GM19238 (cell line): ENCODE data around the gene NFS1.
A peak's percentile ranks its signal among the peaks of the same experiment; 100 is the strongest.

Source experiments
- DNase-seq: peaks from one replicate; pipeline ENCODE4 v3.0.0; 2011; ENCODE audit warnings: low spot score; ENCODE audit not compliant: insufficient read length

The NFS1 gene

DNA sequence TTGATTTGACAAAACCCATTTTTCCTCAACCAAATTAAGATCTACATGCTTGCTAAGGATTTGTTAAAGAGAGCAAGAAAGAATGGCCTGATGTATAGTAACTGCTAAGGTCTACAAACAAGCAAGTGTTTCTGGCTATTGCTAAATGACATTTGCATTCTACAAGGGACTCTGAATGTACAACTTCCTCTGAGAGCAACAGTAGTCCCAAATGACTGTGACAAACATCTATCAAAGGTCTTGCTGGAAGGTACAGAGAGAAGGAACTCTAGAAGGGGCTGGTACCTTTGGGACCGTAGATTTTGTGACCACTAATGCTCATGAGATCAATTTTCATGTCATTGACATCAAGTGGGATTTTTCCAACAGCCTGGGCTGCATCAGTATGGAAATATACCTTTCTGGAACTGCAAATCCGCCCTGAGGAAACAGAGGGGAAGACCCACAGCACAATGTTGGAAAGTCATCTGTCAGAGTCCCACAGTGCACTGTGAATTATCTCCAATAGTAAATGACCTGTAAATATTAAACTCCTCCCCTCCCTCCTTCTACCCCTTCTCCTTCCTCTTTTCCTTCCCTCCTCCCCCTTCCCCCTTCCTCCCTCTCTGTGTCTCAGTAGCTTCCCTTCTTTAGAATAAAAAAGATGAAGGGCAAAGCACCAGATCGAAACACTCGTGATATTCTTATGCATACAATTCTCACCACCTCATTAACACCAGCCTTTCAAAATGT is 18.5 kb downstream of the NFS1 start:
- no peak for DNase-seq

- no peak for DNase-seq
Measured at GRCh38 chr20:35674921-35675320, 24.2 kb downstream of the NFS1 start.

DNA sequence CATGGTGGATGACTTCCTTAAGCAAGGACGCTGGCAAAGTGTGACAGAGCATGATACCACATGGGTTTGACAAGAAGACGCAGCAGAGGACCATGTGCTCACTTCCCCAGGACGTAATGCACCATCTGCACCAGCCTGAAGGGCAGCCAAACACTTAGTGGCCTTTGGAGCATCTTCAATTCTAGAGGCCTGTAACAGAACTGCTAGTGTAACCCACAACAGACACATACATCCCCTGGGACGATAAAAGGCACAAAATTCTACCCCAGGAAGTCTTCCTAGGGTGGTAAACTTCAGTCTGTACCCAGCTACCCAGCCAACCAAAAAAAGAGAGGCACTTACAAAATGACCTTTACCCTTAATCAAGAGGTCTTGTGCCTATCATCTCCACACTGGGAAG is 25.3 kb downstream of the NFS1 start:
- DNase-seq: no peak

DNA sequence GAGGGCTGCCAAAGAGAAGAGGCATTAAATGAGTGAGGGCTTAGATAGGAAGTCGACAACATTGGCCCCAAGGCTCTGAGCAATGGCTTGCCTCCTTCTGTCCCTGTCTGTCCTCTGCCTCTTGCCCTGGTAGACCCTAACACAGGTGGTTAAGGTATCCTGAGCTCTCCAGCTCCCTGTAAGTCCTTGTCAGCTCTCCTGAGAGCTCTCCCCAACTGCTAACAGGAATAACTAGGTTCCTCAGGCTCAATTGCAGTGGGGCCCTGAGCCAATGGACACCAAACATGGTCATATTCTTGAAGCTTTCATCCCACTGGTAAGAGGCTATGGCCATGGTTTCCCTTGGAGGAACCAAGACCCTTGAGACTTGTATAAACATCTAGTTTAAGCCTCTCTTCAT is 29.5 kb downstream of the NFS1 start:
- DNase-seq: no peak

GRCh38 chr20:35669221-35669620 is 29.9 kb downstream of the NFS1 start:
- DNase-seq: no peak

DNA sequence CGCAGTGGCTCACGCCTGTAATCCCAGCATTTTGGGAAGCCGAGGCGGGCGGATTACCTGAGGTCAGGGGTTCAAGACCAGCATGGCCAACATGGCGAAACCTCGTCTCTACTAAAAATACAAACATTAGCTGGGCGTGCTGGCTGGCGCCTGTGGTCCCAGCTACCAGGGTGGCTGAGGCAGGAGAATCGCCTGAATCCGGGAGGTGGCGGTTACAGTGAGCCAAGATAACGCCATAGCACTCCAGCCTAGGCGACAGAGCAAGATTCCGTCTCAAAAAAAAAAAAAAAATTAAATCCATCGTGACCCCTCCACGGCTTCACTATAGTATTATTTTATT is 33.2 kb downstream of the NFS1 start:
- no peak for DNase-seq

DNA sequence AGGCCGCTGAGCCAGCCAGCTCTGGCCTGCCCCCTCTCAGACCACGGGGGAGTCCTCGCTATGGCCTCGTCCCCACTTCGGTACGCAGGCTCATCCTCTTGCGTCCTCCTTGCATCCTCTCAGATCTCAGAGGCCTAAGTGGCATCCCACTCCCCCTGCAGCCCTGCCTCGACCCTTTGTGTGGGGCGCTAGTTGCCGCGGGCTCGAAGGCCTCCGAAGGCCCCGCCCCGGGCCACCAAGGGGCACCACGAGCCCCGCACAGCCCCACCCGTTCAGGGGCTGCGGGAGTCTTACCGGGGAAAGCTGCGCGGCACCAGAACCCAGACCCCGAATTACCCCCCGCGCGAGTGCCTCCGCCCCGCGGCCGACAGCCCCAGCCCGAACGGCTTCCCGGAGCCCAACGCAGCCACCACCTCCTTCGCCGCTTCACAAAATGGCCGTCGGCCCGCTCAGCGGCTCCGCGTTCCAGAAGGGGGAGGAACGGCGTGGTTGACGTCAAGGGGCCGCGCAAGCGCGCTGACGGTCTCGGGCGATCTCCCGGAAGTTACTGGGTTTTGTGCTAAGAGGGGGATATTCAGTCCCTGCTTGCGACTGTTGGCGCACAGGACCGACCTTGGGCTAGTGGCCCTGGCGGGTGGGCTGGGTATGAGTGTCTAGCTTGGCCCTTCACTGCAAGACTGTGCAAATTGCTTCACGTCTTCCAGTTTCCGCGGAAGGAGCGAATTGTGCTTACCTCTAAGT is 34.5 kb downstream of the NFS1 start, which contains the start of the genes CPNE1 and RBM12:
CPNE1 (minus strand) TSS at position 435 of the 741 bp plus-strand sequence. CDS start 31,977 bp downstream, outside the sequence.
RBM12 (minus strand) TSS at position 435 of the 741 bp plus-strand sequence. CDS start 9,578 bp downstream, outside the sequence.
- peak; percentile 96 for DNase-seq

- peak; percentile 43 for DNase-seq
Measured at GRCh38 chr20:35663516-35664465, 35.4 kb downstream of the NFS1 start.

GRCh38 chr20:35662551-35662950 is 36.6 kb downstream of the NFS1 start:
- DNase-seq: no peak

DNA sequence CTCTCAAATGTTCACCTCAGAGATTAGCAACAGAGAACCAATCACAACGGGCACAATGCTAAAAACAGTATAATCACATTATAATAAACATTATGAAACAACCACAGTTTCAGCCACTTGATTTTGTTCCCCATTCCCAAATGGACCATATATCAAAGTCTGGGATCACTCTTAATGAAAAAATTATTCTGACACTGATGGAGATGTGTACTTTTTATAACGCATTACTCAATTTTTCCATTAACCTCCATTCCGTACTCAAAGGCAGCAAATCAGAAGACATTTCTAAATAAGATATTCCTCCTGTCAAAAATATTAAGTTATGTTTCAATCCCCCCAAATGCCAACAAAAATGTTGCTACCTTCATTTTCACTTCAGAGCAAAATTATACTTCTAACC is 37.2 kb downstream of the NFS1 start:
- DNase-seq: no peak

- DNase-seq: no peak
Measured at GRCh38 chr20:35661053-35661452, 38.1 kb downstream of the NFS1 start.

- no peak for DNase-seq
Measured at GRCh38 chr20:35660122-35660937, 38.8 kb downstream of the NFS1 start.

- DNase-seq: no peak
Measured at GRCh38 chr20:35657271-35657670, 41.9 kb downstream of the NFS1 start.

- no peak for DNase-seq
Measured at GRCh38 chr20:35654415-35654814, 44.7 kb downstream of the NFS1 start.

DNA sequence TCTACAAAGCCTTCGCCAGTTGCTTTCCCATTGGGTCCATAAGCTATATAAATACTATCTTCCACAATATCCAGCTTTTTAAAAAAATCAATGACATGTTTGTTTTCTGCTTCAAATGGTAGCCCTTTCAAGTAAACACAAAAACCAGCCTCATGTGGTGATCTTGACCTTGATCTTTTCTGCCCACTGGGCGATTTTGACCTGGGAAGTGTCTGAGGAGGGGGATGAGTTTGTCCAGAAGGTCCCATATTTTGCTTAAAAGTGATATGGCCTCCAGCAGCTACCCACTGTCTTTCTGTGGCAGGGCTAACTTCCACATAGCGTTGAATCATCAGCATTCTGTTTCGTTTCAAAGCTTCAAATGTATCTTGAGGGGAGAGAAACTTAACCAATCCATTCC is 45.3 kb downstream of the NFS1 start:
- DNase-seq: no peak

GRCh38 chr20:35653430-35653734 is 45.8 kb downstream of the NFS1 start:
- DNase-seq: no peak

- no peak for DNase-seq
Measured at GRCh38 chr20:35652641-35653429, 46.3 kb downstream of the NFS1 start.

DNA sequence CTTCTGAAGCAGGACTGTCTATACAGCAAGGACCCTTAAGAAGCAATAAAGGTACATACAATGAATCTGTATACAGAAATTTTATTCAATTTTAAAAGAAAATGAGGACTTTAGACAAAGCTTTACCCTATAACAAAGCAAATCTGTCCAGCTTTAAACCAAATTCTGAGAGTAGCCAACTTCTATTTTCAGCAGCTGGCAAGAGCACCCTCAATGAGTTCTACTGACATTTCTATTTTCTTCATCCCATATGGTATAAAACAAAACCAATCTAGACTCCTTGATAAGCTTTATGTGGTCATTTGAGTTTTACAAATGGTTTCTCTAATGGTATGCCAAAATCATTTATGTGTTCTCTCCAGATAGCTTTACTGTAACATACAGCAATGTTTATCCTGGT is 47.2 kb downstream of the NFS1 start:
- DNase-seq: no peak

- DNase-seq: no peak
Measured at GRCh38 chr20:35650632-35651031, 48.5 kb downstream of the NFS1 start.

GRCh38 chr20:35648836-35649235 is 50.3 kb downstream of the NFS1 start:
- no peak for DNase-seq
